ENCODE measurements around the gene SFMBT1.

DNA sequence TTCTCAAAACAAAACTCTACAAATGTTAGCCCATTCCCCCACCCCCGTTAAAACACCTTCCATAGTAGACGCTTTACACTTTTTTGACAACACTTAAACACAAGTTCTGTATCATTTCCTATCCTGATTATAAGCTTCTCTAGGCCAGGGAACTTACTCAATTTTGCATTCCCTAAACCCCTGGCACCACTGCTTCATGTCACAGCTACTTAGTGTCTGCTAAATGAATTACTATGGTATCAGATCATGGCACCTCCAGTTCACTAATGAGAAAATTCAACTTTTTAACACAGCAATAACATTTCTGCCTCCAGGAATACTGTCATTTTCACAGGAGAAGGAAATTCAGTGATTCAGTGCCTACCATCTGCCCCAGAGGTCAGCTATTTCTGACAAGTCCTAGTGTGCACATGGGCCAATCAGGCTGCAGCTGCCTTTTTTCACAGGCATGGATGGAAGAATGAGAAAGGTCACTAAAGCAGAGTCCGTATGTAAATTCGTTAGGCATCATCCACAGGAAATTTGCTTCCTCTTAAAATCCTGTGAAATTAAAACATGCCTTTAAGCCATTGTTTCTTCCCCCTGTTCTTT is 18.5 kb downstream of the SFMBT1 start:
- no peak for TF ChIP-seq EZH2 (IDR thresholded peaks at IDR 0.05; ENCODE audit: borderline replicate concordance, low read length)
- TF ChIP-seq, protein P1, sequence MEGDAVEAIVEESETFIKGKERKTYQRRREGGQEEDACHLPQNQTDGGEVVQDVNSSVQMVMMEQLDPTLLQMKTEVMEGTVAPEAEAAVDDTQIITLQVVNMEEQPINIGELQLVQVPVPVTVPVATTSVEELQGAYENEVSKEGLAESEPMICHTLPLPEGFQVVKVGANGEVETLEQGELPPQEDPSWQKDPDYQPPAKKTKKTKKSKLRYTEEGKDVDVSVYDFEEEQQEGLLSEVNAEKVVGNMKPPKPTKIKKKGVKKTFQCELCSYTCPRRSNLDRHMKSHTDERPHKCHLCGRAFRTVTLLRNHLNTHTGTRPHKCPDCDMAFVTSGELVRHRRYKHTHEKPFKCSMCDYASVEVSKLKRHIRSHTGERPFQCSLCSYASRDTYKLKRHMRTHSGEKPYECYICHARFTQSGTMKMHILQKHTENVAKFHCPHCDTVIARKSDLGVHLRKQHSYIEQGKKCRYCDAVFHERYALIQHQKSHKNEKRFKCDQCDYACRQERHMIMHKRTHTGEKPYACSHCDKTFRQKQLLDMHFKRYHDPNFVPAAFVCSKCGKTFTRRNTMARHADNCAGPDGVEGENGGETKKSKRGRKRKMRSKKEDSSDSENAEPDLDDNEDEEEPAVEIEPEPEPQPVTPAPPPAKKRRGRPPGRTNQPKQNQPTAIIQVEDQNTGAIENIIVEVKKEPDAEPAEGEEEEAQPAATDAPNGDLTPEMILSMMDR (conservative IDR thresholded peaks at IDR 0.05 in 1 of 2, IDR thresholded peaks at IDR 0.05 in 1 of 2; ENCODE audit: extremely low read depth in 1 of 2, insufficient read depth in 1 of 2, low read depth in 1 of 2, low read length in 2 of 2) = no peak

All from mammary epithelial cell (primary cell).